ENCODE data around the gene UACA. TPM values are rescaled to one million over a fixed set of nuclear protein-coding genes. Genes with fewer than 3 reads are reported as not detected.

The UACA gene
- total RNA-seq, 3 donors from 2014 or later (not counting 1 experiment from before 2014, with no cell fraction given) = 1.1 to 3.1 (median 2.1) TPM

- no peak overlapping the region for H3K4me3 ChIP-seq (ENCODE audit: low read length)
- H3K27me3 Mint-ChIP-seq (ENCODE audit: low read depth in 2 of 2) = peaks cover 5 to 7% of the 10 kb centered on the region in 2 donors
Measured at GRCh38 chr15:70604666-70605315, 158.6 kb downstream of the UACA start.

More at GRCh38 chr15:70604666-70605315, 158.6 kb downstream of the UACA start:
- DNase-seq = no peak
- no peaks in the 10 kb centered on the region for H3K4me1 ChIP-seq (ENCODE audit: control insufficient read depth, insufficient read depth, low read length)
- TF ChIP-seq, protein P1, sequence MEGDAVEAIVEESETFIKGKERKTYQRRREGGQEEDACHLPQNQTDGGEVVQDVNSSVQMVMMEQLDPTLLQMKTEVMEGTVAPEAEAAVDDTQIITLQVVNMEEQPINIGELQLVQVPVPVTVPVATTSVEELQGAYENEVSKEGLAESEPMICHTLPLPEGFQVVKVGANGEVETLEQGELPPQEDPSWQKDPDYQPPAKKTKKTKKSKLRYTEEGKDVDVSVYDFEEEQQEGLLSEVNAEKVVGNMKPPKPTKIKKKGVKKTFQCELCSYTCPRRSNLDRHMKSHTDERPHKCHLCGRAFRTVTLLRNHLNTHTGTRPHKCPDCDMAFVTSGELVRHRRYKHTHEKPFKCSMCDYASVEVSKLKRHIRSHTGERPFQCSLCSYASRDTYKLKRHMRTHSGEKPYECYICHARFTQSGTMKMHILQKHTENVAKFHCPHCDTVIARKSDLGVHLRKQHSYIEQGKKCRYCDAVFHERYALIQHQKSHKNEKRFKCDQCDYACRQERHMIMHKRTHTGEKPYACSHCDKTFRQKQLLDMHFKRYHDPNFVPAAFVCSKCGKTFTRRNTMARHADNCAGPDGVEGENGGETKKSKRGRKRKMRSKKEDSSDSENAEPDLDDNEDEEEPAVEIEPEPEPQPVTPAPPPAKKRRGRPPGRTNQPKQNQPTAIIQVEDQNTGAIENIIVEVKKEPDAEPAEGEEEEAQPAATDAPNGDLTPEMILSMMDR (IDR thresholded peaks at IDR 0.05) = no peak
- H3K9me3 ChIP-seq (ENCODE audit: control insufficient read depth, insufficient read depth, low read length) = no peaks in the 10 kb centered on the region
- Mint-ChIP-seq H3K4me3 (no peak overlapping the region), H3K36me3 (no peaks in the 10 kb centered on the region), H3K27ac (no peak overlapping the region), H3K9me3 (no peaks in the 10 kb centered on the region), H3K4me1 (no peaks in the 10 kb centered on the region)
- no peak overlapping the region for H3K27ac ChIP-seq (ENCODE audit: low read length)
- no peak for ATAC-seq
- no peaks in the 10 kb centered on the region for H3K27me3 ChIP-seq (ENCODE audit: control insufficient read depth, insufficient read depth, low read length)
- intact Hi-C loops (cut with micrococcal nuclease) = no loop called here
- H3K36me3 ChIP-seq (ENCODE audit: control insufficient read depth, insufficient read depth, low read length) = no peaks in the 10 kb centered on the region
- 80% methylated on average over 15 of the region's 18 CpGs for WGBS (ENCODE audit: insufficient coverage)

Other genes with a start within 250 kb of the UACA start
- not detected for gene LARP6, start 90.6 kb upstream of the UACA start, total RNA-seq
- not detected for gene THAP10, start 128.9 kb upstream of the UACA start, total RNA-seq
- under 1 TPM in 2 of 3 donors, not detected in 1; 0.14 to 0.38 TPM for gene LRRC49, start 129.3 kb upstream of the UACA start, total RNA-seq